ENCODE results near the gene AGAP3.
A peak's percentile ranks its signal among the peaks of the same experiment; 100 is the strongest.

DNA sequence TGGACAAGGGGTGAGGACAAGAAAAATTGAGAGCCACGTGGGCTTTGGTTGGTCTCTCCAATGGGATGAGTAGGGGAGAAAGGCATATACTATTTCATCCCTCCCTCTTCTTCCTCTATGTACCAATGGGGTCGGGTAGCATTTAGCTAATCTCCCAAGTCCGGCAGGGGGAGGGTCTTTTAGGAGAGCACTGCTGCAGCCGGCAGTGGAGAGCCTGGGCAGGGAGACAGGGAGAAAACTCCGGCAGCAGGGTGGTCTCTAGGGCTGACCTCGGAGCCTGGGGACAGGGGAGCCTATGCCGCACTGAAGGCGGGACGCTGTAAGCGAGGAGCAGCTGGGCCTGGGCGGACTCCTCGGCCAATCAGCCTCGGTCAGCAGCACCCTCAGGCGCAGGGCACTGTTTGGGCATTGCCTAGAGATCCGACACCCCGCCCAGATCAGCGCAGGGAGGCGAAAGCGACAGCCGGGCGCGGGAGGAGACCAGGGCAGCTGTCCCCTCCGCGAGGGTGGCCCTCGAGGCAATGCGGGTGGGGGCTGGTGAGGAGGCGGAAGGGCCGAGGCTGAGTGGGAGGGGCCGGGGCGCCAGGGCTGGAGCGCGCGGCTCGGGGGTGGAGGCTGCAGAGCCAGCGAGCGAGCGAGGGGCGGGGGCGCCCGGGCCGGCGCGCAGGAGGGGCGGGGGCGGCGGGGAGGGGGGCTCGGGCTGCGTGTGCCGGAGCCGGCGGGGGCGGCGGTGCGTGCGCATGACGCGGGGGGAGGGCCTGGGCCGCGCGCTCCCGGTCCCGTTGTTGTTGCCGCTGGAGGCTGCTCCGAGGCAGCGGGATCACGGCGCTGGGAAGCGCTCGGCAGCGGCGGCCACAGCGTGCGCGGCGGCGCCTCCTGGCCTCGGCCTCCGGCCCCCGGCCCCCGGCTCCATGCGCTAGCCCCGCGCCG is at the start of gene AGAP3:
- TF ChIP-seq POLR2AphosphoS5 (IDR thresholded peaks at IDR 0.05; ENCODE audit: low read depth, low read length) (peak; percentile 91), SIN3A (IDR thresholded peaks at IDR 0.05; ENCODE audit: borderline replicate concordance, insufficient read depth, low read length) (no peak; the same call in 1 of the 2 replicates), TAF1 (IDR thresholded peaks at IDR 0.05; ENCODE audit: borderline replicate concordance, insufficient read depth, low read length) (0 out of 2 replicates have a peak, but pooled peaks have one; percentile 49)
- TF ChIP-seq, protein P1, sequence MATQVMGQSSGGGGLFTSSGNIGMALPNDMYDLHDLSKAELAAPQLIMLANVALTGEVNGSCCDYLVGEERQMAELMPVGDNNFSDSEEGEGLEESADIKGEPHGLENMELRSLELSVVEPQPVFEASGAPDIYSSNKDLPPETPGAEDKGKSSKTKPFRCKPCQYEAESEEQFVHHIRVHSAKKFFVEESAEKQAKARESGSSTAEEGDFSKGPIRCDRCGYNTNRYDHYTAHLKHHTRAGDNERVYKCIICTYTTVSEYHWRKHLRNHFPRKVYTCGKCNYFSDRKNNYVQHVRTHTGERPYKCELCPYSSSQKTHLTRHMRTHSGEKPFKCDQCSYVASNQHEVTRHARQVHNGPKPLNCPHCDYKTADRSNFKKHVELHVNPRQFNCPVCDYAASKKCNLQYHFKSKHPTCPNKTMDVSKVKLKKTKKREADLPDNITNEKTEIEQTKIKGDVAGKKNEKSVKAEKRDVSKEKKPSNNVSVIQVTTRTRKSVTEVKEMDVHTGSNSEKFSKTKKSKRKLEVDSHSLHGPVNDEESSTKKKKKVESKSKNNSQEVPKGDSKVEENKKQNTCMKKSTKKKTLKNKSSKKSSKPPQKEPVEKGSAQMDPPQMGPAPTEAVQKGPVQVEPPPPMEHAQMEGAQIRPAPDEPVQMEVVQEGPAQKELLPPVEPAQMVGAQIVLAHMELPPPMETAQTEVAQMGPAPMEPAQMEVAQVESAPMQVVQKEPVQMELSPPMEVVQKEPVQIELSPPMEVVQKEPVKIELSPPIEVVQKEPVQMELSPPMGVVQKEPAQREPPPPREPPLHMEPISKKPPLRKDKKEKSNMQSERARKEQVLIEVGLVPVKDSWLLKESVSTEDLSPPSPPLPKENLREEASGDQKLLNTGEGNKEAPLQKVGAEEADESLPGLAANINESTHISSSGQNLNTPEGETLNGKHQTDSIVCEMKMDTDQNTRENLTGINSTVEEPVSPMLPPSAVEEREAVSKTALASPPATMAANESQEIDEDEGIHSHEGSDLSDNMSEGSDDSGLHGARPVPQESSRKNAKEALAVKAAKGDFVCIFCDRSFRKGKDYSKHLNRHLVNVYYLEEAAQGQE (IDR thresholded peaks at IDR 0.05; ENCODE audit: insufficient read depth in 1 of 2, low read depth in 2 of 2, low read length in 2 of 2), result peak in 1 of 2 experiments; percentile 37; a peak in 1 of 4 replicates

All from PFSK-1 (cell line).